Measurements from ENCODE around the gene LCNL1.
A peak's percentile ranks its signal among the peaks of the same experiment; 100 is the strongest.

The LCNL1 gene

DNA sequence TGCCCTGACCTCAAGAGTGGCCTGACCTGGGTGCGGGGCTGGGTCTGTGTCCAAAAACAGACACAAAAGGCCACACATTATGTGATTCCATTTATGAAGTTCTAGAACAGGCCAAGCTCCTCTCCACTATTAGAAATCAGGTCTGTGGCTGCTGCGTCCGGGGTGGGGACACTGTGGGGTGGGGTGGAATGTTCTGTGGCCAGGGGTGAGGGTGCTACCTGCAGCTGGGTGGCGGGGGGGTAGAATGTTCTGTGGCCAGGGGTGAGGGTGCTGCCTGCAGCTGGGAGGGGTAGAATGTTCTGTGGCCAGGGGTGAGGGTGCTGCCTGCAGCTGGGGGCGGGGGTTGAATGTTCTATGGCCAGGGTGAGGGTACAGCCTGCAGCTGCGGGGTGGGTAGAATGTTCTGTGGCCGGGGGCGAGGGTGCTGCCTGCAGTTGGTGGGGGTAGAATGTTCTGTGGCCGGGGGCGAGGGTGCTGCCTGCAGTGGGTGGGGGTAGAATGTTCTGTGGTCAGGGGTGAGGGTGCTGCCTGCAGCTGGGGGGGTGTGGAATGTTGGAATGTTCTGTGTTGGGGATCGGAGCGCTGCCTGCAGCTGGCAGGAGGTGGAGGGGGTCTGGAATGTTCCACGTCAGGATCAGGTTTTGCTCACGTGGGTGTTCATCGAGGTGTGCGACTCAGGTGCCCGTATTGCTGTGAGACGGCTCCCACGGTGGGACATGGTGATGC, 22.4 kb upstream of the LCNL1 start:
- H3K4me3 Mint-ChIP-seq = no peak overlapping the region
- ATAC-seq (replicated peaks) (no peak), DNase-seq (no peak)
- no peak overlapping the region for H3K27ac Mint-ChIP-seq
- H3K36me3 Mint-ChIP-seq = peaks cover 3 to 5% of the 10 kb centered on the region in 2 donors
- H3K9me3 Mint-ChIP-seq = peaks cover 6% of the 10 kb centered on the region in 2 donors
- no peaks in the 10 kb centered on the region for H3K4me1 Mint-ChIP-seq
- H3K27me3 Mint-ChIP-seq = peaks cover 13 to 16% of the 10 kb centered on the region in 2 donors

DNA sequence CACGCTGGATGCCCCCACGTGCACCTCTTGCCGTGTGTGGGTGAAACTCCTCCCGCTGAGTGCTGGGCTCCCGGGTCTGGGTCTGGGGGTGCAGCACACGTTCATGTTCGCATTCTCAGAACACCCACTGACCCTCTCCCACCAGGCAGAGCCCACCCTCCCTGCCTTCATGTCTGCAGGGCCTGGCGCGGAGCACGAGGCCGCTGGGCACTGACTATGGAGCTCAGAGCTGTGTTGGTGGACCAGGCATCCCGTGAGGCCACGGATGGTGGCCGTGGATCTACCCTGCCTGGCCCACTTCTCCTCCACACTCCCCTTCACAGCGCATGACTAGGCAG, 21.9 kb upstream of the LCNL1 start:
- Mint-ChIP-seq H3K9me3 (peaks cover 6% of the 10 kb centered on the region in 2 donors), H3K27me3 (peaks cover 17 to 20% of the 10 kb centered on the region in 2 donors), H3K4me1 (peaks cover 3 to 4% of the 10 kb centered on the region in 2 donors), H3K4me3 (no peak overlapping the region), H3K36me3 (peaks cover 3 to 5% of the 10 kb centered on the region in 2 donors), H3K27ac (no peak overlapping the region)
- no peak for ATAC-seq (replicated peaks)
- no peak for DNase-seq

GRCh38 chr9:136961279-136962065, 21.3 kb upstream of the LCNL1 start:
- Mint-ChIP-seq H3K4me3 (no peak overlapping the region), H3K4me1 (peaks cover 7 to 10% of the 10 kb centered on the region in 2 donors), H3K27me3 (peaks cover 20% of the 10 kb centered on the region in 2 donors), H3K9me3 (peaks cover 4% of the 10 kb centered on the region in 2 donors), H3K36me3 (peaks cover 3 to 4% of the 10 kb centered on the region in 2 donors), H3K27ac (no peak overlapping the region)
- DNase-seq (no peak), ATAC-seq (replicated peaks) (no peak)

GRCh38 chr9:136962163-136962562, 20.6 kb upstream of the LCNL1 start:
- peaks cover 7 to 11% of the 10 kb centered on the region in 2 donors for H3K4me1 Mint-ChIP-seq

GRCh38 chr9:136962701-136963248, 20.0 kb upstream of the LCNL1 start:
- peaks cover 7 to 11% of the 10 kb centered on the region in 2 donors for H3K4me1 Mint-ChIP-seq
- no peak overlapping the region for H3K27ac Mint-ChIP-seq
- H3K27me3 Mint-ChIP-seq = peaks cover 20% of the 10 kb centered on the region in 2 donors
- H3K4me3 Mint-ChIP-seq = no peak overlapping the region
- no peak for DNase-seq
- ATAC-seq (replicated peaks) = no peak
- no peaks in the 10 kb centered on the region for H3K9me3 Mint-ChIP-seq
- peaks cover 0 to 3% of the 10 kb centered on the region in 2 donors for H3K36me3 Mint-ChIP-seq

More at GRCh38 chr9:136962163-136962562, 20.6 kb upstream of the LCNL1 start:
- DNase-seq = no peak
- Mint-ChIP-seq H3K4me3 (no peak overlapping the region), H3K9me3 (no peaks in the 10 kb centered on the region), H3K27ac (no peak overlapping the region), H3K36me3 (peaks cover 0 to 3% of the 10 kb centered on the region in 2 donors), H3K27me3 (peaks cover 18 to 20% of the 10 kb centered on the region in 2 donors)
- ATAC-seq (replicated peaks) = no peak

DNA sequence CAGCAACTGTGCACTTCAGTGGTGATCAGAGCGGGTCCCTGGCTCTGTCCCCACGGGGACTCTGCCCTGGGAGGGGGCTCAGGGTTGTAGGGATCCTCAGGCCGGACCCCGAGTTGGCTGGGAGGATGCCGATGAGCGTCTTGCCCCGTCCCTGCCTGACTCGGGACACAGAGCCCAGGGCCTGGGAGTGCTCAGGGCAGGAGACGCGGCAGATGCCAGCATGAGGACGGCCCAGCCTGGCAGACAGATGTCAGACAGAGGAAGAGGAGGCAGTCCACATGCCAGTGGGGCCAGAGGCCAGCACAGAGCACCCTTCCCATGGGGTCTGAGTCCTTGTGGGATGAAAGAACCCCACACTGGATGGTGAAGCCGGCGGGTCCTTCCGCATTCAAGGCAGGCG, 19.5 kb upstream of the LCNL1 start:
- Mint-ChIP-seq H3K9me3 (no peaks in the 10 kb centered on the region), H3K27me3 (peaks cover 20 to 24% of the 10 kb centered on the region in 2 donors), H3K36me3 (peaks cover 0 to 3% of the 10 kb centered on the region in 2 donors), H3K27ac (no peak overlapping the region), H3K4me1 (peaks cover 7 to 11% of the 10 kb centered on the region in 2 donors), H3K4me3 (no peak overlapping the region)
- no peak for DNase-seq
- no peak for ATAC-seq (replicated peaks)

GRCh38 chr9:136963751-136964150, 19.0 kb upstream of the LCNL1 start:
- DNase-seq (no peak), ATAC-seq (replicated peaks) (no peak)
- no peak overlapping the region for H3K4me3 Mint-ChIP-seq
- peaks cover 7 to 11% of the 10 kb centered on the region in 2 donors for H3K4me1 Mint-ChIP-seq
- no peak overlapping the region for H3K27ac Mint-ChIP-seq
- H3K27me3 Mint-ChIP-seq = peaks cover 18 to 23% of the 10 kb centered on the region in 2 donors
- peaks cover 0 to 2% of the 10 kb centered on the region in 2 donors for H3K36me3 Mint-ChIP-seq
- H3K9me3 Mint-ChIP-seq = no peaks in the 10 kb centered on the region

DNA sequence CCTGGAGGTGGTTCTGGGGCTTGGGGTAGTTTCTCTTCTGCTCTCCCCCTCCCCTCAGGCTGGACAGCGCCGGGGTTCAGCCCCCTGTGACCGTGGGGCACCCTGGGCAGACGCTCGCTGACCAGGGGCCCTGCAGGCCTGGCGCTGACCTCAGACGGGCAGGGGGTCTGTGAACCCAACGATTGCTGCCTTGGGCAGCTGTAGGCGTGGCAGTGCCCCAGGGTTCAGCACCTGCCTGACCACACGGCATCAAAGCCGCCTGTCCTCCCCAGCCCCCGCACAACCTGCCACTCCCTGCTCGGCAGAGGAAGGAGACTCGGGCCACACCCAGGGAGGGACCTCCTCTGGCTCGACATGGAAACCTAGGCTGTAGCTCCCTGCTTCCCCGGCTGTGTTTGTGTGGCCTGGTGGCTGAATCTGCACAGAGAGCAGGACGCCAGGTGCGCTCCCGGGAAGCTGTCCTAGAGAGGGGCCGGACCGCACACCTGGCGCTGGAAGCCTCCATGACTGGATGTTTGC, 18.6 kb upstream of the LCNL1 start:
- Mint-ChIP-seq H3K9me3 (no peaks in the 10 kb centered on the region), H3K27ac (no peak overlapping the region), H3K4me1 (peaks cover 7 to 11% of the 10 kb centered on the region in 2 donors), H3K4me3 (no peak overlapping the region), H3K36me3 (no peaks in the 10 kb centered on the region), H3K27me3 (peaks cover 13 to 20% of the 10 kb centered on the region in 2 donors)
- no peak for DNase-seq
- no peak for ATAC-seq (replicated peaks)

- Mint-ChIP-seq H3K4me1 (peaks cover 7 to 11% of the 10 kb centered on the region in 2 donors), H3K4me3 (no peak overlapping the region), H3K27me3 (peaks cover 14 to 24% of the 10 kb centered on the region in 2 donors), H3K36me3 (no peaks in the 10 kb centered on the region), H3K27ac (no peak overlapping the region), H3K9me3 (no peaks in the 10 kb centered on the region)
- no peak for ATAC-seq (replicated peaks)
- no peak for DNase-seq
These were observed 17.9 kb upstream of the LCNL1 start for GRCh38 chr9:136964833-136965422.

DNA sequence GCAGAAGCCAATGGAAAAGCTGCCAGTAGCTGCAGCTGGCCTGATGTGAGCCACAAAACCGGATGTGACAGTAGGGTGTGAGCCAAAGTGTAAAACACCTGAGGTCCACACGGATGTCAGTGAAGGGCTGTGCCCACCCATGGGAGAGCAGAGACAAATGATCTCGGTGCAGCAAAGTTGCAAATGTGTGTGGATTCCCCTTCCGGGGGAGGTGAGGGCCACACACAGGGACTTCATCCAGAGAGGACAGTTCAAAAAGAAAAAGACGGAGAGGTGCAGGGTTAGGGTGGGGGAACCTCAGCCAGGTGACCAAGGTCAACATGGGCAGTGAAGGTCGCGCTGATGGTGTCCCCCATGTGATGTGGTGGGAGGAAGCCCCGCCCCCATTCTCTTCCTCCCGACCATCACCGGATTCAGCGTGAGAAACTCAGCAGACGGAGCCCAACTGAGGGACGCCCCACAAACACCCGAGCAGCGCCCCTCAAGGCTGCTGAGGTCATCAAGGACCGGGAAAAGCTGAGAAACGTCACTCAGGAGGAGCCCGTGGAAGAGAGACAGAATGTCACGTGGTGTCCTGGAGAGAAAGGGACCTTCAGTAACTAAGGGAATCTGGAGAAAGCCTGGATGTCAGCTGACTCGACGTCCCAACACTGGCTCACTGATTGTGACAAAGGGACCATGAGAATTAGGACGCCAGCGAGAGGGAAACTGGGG, 16.9 kb upstream of the LCNL1 start:
- Mint-ChIP-seq H3K9me3 (no peaks in the 10 kb centered on the region), H3K4me1 (peaks cover 8 to 11% of the 10 kb centered on the region in 2 donors), H3K4me3 (peak overlapping the region in 1 of 2 donors; percentile 61), H3K36me3 (no peaks in the 10 kb centered on the region), H3K27me3 (peaks cover 18 to 31% of the 10 kb centered on the region in 2 donors), H3K27ac (peak overlapping the region; percentile 16)
- ATAC-seq (replicated peaks) (peak in 1 of 2 donors; percentile 76), DNase-seq (no peak)

DNA sequence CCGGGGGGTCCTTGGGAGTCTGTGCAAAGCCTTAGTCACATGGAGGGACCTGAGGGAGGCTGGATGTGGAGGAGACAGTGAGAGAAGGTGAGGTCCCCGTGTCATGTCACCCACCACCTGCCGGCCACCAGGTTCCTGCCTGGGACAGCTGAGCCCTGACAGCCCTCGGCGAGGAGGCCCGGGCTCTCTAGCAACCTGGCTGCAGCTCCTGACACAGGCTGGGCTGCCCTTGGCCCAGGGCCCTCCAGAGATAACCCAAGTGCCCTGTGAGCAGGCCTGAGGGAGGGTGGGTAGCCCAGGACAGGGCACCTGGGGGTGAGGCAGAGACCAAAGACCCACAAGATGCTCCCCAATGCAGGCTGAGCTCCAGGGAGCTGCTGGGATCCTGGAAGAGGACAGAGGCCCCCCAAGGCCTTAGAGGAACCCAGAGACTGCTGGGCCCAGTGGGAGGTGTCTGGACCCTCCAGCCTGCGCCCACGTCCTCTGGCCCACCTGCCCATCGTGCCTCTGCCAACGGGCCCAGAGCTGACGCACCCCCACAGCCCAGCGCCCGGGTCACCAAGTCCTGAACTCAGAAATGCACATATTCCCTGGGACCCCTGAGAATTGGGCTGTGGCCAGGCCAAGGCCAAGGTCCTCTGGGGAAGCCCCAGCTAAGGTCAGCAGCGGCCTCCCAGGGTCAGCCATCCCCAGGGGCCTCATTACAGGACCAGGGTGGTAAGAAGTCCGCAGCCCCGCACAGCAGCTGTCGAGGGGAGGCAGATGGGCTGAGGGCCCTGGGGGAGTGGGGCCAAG, 14.3 kb upstream of the LCNL1 start:
- H3K27me3 Mint-ChIP-seq = peaks cover 18 to 30% of the 10 kb centered on the region in 2 donors
- no peaks in the 10 kb centered on the region for H3K36me3 Mint-ChIP-seq
- no peak overlapping the region for H3K27ac Mint-ChIP-seq
- H3K9me3 Mint-ChIP-seq = no peaks in the 10 kb centered on the region
- peaks cover 8 to 11% of the 10 kb centered on the region in 2 donors for H3K4me1 Mint-ChIP-seq
- ATAC-seq (replicated peaks) = no peak
- no peak overlapping the region for H3K4me3 Mint-ChIP-seq
- no peak for DNase-seq

DNA sequence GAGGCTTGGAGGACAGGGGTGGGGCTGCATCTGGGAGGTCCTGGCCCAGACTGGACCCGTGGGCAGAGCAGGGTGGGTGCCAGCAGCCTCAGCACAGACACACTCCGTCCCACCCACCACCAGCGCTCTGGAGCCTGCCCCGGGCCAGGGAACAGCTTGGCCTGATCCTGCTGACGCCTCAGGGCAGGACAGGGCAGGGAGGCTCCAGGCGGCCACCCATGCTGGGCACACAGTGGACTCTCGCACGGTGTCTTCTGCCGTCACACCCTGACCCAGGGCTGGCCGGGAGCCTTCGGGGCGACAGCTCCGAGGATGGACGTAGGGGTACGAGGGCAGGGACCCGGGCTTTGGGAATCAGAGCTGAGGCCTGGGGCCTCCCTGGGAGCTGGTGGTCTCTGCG, 13.6 kb upstream of the LCNL1 start:
- no peak overlapping the region for H3K27ac Mint-ChIP-seq
- ATAC-seq (replicated peaks) = no peak
- H3K4me3 Mint-ChIP-seq = no peak overlapping the region
- no peak for DNase-seq
- H3K36me3 Mint-ChIP-seq = no peaks in the 10 kb centered on the region
- H3K4me1 Mint-ChIP-seq = peaks cover 8 to 11% of the 10 kb centered on the region in 2 donors
- H3K27me3 Mint-ChIP-seq = peaks cover 18 to 30% of the 10 kb centered on the region in 2 donors
- no peaks in the 10 kb centered on the region for H3K9me3 Mint-ChIP-seq

DNA sequence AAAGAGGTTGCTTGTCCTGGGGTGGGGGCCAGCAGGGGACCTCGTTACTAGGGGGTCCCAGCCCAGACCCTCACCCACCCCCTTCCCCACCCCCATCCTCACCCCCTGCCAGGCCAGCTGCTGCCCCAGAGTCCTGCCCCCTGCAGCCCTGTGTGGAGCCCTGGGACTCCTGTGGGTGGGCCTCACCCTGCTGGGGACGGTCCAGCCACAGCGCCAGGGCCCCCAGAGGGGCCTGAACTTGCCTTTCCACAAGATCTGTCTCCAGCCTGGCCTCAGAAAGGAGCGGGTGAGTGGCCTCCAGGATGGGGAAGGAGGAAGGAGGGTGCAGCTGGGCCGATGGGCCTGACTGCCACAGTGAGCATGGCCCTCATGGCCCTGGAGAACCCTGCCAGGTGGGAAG, 13.0 kb upstream of the LCNL1 start:
- Mint-ChIP-seq H3K27ac (peak overlapping the region; percentile 47), H3K27me3 (peaks cover 18 to 32% of the 10 kb centered on the region in 2 donors), H3K36me3 (no peaks in the 10 kb centered on the region), H3K4me3 (no peak overlapping the region), H3K4me1 (peaks cover 8 to 11% of the 10 kb centered on the region in 2 donors), H3K9me3 (no peaks in the 10 kb centered on the region)
- DNase-seq (no peak), ATAC-seq (replicated peaks) (no peak)
